G401 (cell line): Measurements from ENCODE around the gene TANC2. TPM values are rescaled to one million over a fixed set of nuclear protein-coding genes. Genes with fewer than 3 reads are reported as not detected.
A peak's percentile ranks its signal among the peaks of the same experiment; 100 is the strongest.
"Not testable (repeated sequence)": the region's sequence is repeated elsewhere in the genome, so short reads cannot be mapped to it uniquely, and the experiment has no call there.

Experiments
- DNase-seq: peaks from one replicate; pipeline ENCODE4 v3.0.0-alpha.2; 2015; ENCODE audit warnings: low spot score
- in situ Hi-C: cut with HindIII; loops from 2 replicates; pipeline ENCODE4 v1.10.0; 2016; ENCODE audit warnings: low sequenced_read_pairs, mixed read lengths
- total RNA-seq: library from RNA; depleted of rRNA; stranded (reverse); fragments of >200 nt; shearing (Covaris generic); gene quantifications from 2 replicates; pipeline ENCODE4 v1.2.3, GENCODE V29; 2014

The TANC2 gene
- total RNA-seq, 1 experiment from 2014 or later: 0.71 TPM

- in situ Hi-C loops: no loop called here
- DNase-seq: no peak
Observed at GRCh38 chr17:62955841-62956352, 10.1 kb upstream of the TANC2 start.

DNA sequence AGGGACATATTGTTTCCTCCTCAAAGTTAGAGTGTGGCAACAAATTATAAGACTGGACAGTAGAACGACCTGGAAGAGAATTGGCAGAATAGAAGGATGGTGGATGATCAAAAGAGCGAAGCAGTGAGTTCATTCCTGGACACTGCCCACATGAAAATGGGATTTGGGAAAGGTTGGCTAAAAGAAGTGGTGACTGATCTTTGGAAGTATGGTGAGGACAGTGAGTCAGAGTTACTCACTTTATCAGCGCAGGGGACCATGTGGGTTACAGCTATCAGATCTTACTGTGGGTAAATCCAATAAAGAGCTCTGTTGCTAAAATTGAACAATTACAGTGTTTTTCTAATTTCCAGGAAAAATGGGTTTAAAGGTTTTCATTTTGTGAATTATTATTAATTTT is 2.7 kb upstream of the TANC2 start:
- no peak for DNase-seq
- in situ Hi-C loops: no loop called here

DNA sequence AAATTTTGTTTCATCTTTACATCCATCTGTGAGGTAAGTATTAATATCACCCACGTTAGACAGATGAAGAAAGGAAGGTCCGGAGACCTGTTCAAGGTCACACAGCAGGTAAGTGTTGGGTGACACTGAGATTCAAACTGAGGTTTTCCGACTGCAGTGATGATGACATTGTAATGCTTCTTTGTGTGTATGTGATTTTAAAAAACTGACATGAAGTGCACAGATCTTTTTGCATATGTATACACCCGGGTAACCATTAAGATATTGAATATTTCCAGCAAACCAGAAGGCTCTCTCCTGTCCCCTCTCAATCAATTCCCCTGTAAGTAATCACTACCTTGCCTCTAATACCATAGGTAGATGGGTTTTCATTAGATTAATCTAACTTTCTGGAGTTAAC is 1.5 kb upstream of the TANC2 start:
- peak; percentile 15 for DNase-seq
- in situ Hi-C loops: no loop called here

GRCh38 chr17:62965174-62965685 is 805 bp upstream of the TANC2 start:
- peak; percentile 9 for DNase-seq
- in situ Hi-C loops: no loop called here

DNA sequence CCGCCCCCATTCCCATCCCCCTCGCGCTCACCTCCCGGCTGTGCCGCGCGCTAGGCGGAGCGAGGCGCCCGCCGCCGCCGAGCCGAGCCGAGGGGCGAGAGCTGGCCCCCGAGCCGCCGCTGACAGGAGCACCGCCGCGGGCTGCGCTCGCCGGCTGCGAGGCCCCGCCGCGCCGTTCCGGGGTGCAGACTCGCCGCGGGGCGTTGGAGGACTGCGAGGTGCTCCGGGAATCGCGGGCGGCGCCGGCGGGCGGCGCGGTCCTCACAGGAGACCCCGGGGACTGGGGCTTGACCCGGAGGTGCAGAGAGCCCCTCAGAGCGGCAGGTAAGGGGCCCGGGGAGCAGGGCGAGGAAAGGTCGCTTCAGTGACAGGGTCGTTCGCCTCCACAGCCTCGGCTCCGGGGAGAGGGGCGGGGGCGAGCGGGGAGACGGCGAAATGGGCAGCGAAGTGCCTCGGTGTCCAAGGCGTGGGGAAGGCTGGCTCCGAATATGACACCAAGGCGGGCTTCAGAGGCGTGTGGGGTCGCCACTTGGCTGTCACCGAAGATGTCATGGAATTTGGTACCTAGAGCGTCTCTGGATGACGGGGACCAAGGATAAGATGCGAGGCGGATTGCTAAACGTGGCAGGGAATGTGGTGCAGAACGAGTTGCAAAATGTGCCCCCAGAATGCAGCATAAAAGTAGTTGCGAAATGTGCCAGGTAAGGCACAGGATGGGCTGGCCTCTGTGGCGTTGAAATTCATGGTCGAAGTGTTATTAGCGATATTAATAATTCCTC is 580 bp downstream of the TANC2 start:
- in situ Hi-C loops: no loop called here
- DNase-seq: peak; percentile 45

DNA sequence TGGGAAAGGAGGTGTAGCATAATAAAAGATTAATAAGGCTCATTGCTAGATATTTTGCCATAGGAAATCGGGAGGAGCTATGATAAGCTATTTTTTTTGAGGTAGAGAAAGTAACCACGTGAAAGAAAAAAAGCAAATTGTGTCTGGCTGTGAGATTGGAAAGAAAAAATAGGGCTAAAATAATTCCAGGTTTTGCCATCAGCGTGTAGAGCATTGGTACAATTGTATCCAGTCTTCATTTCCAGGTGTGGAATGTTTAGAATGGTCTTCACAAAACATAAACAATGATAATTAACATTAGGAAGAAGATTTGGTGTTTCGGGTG is 1.1 kb downstream of the TANC2 start:
- in situ Hi-C loops: no loop called here
- no peak for DNase-seq

- peak; percentile 68 for DNase-seq
- in situ Hi-C loops: no loop called here
Observed at GRCh38 chr17:62968445-62968923, 2.4 kb downstream of the TANC2 start.

GRCh38 chr17:62970610-62971009 is 4.6 kb downstream of the TANC2 start:
- no peak for DNase-seq
- in situ Hi-C loops: no loop called here

GRCh38 chr17:62971853-62972252 is 5.8 kb downstream of the TANC2 start:
- no peak for DNase-seq
- in situ Hi-C loops: no loop called here

- in situ Hi-C loops: no loop called here
- no peak for DNase-seq
Observed at GRCh38 chr17:62974788-62975187, 8.8 kb downstream of the TANC2 start.

DNA sequence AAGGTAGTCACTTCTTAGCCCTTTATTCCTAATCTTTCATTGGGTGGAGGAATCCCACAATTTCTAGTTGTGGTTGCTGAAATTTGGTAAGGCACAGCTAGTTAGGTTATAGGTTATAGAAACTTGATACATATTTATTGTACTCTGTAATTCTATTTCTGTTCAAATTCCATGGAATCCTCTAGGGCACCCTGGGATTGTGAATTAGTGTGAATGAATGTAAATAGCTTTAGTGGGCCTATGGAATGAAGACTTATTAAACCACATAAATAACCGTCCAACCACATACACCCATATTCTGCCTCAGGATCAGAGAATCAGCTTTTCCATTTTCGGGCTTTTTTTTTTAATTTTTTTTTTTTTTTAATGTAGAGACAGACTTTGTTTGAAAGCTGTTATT is 9.2 kb downstream of the TANC2 start:
- in situ Hi-C loops: no loop called here
- DNase-seq: no peak

GRCh38 chr17:62976643-62977231 is 10.7 kb downstream of the TANC2 start:
- DNase-seq, in situ Hi-C loops: not testable (repeated sequence)

DNA sequence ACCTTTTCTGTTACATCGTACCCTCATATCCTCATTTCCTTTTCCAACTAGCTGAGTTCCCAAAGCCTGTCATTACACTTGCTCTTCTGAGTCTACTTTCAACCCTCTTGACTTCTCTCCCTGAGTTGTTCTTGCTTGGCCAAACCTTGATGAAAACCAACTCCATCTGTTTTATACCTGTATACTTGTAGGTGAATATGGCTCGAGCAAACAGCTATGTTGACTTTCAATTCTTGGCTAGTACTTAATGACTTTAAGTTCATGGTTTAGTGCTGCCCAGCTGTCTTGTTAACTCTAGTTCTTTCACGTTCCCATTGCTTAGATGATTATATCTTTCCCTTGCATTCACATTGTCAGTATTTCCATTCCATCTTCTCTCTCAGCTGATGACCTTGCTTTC is 14.8 kb downstream of the TANC2 start:
- no peak for DNase-seq
- in situ Hi-C loops: no loop called here

DNA sequence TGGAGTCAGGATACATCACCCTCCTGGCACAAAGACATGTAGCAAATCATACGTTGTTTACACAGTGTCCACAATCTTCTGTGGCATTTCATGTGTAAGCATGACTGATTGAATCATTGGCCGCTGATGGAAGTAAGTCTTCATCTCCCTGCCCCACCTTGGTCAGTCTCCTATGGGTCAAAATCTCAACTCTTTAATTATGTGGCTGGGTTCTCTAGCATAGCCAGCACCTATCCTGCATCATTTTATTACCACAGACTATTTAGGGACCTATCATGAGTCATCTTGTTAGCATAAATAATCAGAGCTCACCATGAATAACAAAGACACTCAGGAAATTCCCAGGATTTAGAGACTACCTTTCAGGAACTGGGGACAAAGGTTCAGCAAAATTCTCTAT is 15.9 kb downstream of the TANC2 start:
- no peak for DNase-seq
- in situ Hi-C loops: no loop called here

GRCh38 chr17:62984801-62985200 is 18.8 kb downstream of the TANC2 start:
- no peak for DNase-seq
- in situ Hi-C loops: no loop called here

DNA sequence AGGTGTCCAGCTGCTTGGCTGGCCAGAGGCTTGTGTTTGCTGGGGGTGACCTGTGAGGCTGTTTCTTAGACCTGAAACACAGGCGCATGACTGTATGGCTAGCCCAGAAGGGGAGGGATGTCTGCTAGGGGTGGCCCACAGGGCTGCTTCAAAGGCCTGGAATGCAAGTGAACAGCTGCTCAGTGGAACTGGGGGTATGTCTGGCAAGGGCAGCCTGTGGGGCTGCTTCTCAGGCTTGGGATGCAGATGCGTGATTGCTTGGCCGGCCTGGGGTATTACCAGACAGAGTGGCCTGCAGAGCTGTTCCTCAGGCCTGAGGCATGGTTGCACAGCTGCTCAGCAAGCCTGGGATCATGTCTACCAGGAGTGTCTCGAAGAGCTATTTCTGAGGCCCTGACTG is 20.5 kb downstream of the TANC2 start:
- DNase-seq: no peak
- in situ Hi-C loops: no loop called here

- no peak for DNase-seq
- in situ Hi-C loops: no loop called here
Observed at GRCh38 chr17:62987136-62987535, 21.1 kb downstream of the TANC2 start.

DNA sequence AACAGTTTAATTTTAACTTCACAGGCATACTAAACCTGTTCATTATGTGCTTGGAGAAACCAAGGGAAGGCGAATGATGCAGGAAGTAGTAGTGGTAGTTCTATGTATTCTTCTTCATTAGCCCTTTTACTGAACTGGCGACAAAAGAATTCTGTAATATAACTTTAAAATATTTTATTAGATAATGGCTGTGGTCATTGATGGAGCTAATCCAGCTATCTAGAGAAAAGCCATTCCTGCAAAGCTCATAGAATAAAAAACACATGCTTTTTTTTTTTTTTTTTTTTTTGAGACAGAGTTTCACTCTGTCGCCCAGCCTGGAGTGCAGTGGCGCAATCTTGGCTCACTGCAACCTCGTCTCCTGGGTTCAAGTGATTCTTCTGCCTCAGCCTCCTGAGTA is 23.5 kb downstream of the TANC2 start:
- DNase-seq: no peak
- in situ Hi-C loops: no loop called here

- in situ Hi-C loops: no loop called here
- no peak for DNase-seq
Observed at GRCh38 chr17:62994931-62995330, 28.9 kb downstream of the TANC2 start.

DNA sequence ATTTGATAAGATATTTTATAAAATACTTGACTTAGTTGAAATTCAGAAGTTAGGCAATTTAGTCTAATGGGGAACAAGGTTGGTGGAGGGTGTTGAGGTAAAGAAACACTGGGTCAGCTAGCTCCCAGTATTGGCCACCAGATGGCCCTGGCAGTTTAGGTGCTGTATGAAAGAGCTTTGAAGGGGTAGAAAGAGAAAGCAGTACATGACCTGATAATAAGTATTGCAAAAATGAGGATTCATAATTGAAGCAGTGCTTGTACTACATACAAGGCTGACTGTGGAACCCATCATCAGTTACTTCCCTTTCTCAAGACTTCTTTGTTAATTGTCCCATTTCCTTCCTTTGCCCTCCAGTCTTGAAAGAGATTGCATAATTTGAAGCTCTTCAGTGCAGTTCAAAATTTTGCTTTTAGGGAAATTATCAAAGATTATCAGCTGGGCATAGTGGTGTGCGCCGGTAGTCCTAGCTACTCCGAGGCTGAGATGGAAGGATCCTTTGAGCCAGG is 29.4 kb downstream of the TANC2 start:
- DNase-seq: peak; percentile 17
- in situ Hi-C loops: no loop called here
